GM10266 (cell line): Measurements from ENCODE around the gene AKR1D1.
"Not testable (repeated sequence)": the region's sequence is repeated elsewhere in the genome, so short reads cannot be mapped to it uniquely, and the experiment has no call there.

Experiments used
- DNase-seq: peaks from one replicate; pipeline ENCODE4 v3.0.0; 2012; ENCODE audit errors: extremely low spot score
- TF ChIP-seq, protein P1 (sequence below): IDR thresholded peaks from 2 replicates; pipeline ENCODE4 v1.5.1; 2012; ENCODE audit warnings: mild to moderate bottlenecking, low read depth; ENCODE audit not compliant: control insufficient read depth, insufficient read depth; ENCODE audit errors: missing control alignments

Gene AKR1D1

GRCh38 chr7:138086563-138087270 is 10.5 kb downstream of the AKR1D1 start:
- TF ChIP-seq, protein P1, sequence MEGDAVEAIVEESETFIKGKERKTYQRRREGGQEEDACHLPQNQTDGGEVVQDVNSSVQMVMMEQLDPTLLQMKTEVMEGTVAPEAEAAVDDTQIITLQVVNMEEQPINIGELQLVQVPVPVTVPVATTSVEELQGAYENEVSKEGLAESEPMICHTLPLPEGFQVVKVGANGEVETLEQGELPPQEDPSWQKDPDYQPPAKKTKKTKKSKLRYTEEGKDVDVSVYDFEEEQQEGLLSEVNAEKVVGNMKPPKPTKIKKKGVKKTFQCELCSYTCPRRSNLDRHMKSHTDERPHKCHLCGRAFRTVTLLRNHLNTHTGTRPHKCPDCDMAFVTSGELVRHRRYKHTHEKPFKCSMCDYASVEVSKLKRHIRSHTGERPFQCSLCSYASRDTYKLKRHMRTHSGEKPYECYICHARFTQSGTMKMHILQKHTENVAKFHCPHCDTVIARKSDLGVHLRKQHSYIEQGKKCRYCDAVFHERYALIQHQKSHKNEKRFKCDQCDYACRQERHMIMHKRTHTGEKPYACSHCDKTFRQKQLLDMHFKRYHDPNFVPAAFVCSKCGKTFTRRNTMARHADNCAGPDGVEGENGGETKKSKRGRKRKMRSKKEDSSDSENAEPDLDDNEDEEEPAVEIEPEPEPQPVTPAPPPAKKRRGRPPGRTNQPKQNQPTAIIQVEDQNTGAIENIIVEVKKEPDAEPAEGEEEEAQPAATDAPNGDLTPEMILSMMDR: no peak
- no peak for DNase-seq

DNA sequence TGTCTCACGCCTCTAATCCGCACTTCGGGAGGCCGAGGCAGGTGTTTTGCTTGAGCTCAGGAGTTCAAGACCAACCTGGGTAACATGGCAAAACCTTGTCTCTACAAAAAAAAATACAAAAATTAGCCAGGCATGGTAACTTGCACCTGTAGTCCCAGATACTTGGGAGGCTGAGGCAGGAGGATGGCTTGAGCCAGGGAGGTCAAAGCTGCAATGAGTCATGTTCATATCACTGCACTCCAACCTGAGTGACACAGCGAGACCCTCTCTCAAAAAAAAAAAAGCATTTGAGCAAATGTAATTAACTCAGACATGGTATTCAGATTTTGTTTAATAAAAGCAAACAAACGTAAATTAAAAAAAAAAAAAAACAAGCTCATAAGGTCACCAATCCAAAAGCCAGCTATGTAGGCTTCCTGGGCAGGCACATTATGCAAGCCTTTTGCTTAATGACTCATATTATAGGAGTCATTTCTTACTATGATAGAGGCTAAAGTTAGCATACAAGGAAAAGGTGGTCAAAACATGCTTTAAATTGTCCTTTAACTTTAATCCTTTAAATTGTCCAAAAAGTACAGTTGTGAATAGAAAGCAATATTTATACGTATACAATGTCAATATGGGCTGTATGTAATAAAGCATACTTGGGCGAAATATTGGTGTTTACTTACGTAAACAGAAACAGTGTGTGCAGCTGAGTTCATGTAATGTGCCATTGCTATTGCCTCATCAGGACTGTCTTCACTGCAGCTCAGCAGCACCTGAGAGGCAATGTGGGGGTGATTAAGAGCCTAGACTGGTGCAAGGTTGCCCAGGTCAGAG is 13.0 kb downstream of the AKR1D1 start:
- no peak for DNase-seq
- TF ChIP-seq, protein P1: no peak

GRCh38 chr7:138091032-138091431 is 14.8 kb downstream of the AKR1D1 start:
- TF ChIP-seq, protein P1: no peak
- no peak for DNase-seq

GRCh38 chr7:138091840-138092239 is 15.6 kb downstream of the AKR1D1 start:
- DNase-seq: not testable (repeated sequence)

DNA sequence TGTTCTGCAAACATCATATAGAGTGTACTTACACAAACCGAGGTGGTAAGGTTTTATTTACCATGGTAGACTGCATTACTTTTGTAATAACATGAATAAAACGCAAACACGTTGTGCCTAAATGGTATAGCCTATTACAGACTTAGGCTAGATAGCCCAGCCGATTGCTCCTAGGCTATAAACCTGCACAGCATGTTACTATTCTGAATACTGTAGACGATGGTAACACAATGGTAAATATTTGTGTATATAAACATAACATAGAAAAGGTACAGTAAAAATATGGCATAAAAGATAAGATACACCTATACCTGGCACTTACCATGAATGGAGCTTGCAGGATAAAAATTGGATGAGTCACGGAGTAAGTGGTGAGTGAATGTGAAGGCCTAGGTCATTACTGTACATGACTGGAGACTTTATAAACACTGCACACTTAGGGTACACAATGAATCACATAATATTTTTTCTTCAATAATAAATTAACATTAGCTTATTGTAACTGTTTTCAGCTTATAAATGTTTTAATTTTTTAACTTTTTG is 16.3 kb downstream of the AKR1D1 start:
- TF ChIP-seq, protein P1: no peak
- DNase-seq: no peak

DNA sequence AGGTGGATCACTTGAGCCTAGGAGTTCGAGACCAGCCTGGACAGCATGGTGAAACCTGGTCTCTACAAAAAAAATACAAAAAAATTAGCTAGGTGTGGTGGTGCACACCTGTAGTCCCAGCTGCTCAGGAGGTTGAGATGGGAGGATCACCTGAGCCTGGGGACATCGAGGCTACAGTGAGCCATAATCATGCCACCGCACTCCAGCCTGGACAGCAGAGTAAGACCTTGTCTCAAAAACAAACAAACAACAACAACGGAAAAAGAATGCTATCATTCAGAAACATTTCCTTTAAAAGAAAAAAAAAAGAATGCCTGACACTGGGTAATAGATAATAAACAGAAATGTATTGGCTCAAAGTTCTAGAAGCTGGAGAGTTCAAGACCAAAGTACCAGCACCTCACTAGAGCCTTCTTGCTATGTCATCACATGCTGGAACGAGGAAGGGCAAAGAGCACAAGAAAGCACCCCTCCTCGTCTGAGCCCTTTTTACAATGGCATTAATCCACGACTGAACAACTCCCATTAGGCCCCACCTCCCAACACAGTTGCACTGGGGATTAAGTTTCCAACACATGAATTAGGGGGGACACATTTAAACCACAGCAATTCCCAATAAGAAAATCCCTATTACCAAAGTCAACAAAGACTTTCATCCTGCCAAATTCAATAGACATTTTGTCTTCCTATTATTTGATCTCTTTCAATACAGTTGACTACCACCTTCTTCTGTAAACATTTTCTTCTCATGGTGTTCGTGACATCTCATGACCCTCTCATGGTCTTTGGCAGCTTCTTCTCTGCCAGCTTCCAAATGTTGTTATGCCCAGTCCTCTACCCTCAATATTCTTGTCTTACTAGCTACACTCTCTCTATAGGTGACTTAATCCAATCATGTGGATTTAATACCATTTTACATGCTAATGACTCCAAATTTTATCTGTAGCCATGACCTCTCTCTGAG is 20.0 kb downstream of the AKR1D1 start:
- TF ChIP-seq, protein P1: no peak
- DNase-seq: no peak
